ENCODE measurements around the gene PRKCA. TPM values are rescaled to one million over a fixed set of nuclear protein-coding genes. Genes with fewer than 3 reads are reported as not detected.

The PRKCA gene
- total RNA-seq, 2 donors from 2014 or later = 6.5 to 6.6 TPM

GRCh38 chr17:66435182-66435581 lies 132.8 kb downstream of the PRKCA start:
- intact Hi-C loops (cut with DNase I) = no loop called here
- WGBS, 2 donors = 88 to 95% methylated on average over 10 of the region's 10 CpGs
- ATAC-seq = no peak

GRCh38 chr17:66436631-66437030 lies 134.2 kb downstream of the PRKCA start:
- H3K4me1 ChIP-seq = no peaks in the 10 kb centered on the region
- no peaks in the 10 kb centered on the region for H3K36me3 ChIP-seq (replicated peaks in 1 of 2; ENCODE audit: insufficient read depth in 1 of 2, low read depth in 2 of 2)
- TF ChIP-seq POLR2A (IDR thresholded peaks at IDR 0.05) (no peak), CTCF (IDR thresholded peaks at IDR 0.05) (no peak)
- 85 to 89% methylated on average over 6 of the region's 6 CpGs for WGBS, 2 donors
- H3K9me3 ChIP-seq = no peaks in the 10 kb centered on the region
- ATAC-seq (no peak), DNase-seq (no peak)
- intact Hi-C loops (cut with DNase I) = no loop called here
- no peaks in the 10 kb centered on the region for H3K27me3 ChIP-seq
- H3K4me3 ChIP-seq = no peak overlapping the region
- no peak overlapping the region for H3K27ac ChIP-seq

More at GRCh38 chr17:66435182-66435581, 132.8 kb downstream of the PRKCA start:
- H3K36me3 ChIP-seq (replicated peaks in 1 of 2; ENCODE audit: insufficient read depth in 1 of 2, low read depth in 2 of 2) = no peaks in the 10 kb centered on the region
- H3K4me3 ChIP-seq = no peak overlapping the region
- DNase-seq = no peak
- TF ChIP-seq POLR2A (IDR thresholded peaks at IDR 0.05) = no peak
- H3K27me3 ChIP-seq = no peaks in the 10 kb centered on the region
- H3K27ac ChIP-seq = no peak overlapping the region
- no peaks in the 10 kb centered on the region for H3K9me3 ChIP-seq
- no peaks in the 10 kb centered on the region for H3K4me1 ChIP-seq

GRCh38 chr17:66437476-66438026 lies 135.1 kb downstream of the PRKCA start:
- Histone ChIP-seq H3K4me1 (no peaks in the 10 kb centered on the region), H3K27ac (no peak overlapping the region), H3K9me3 (no peaks in the 10 kb centered on the region), H3K27me3 (no peaks in the 10 kb centered on the region), H3K4me3 (no peak overlapping the region), H3K36me3 (replicated peaks in 1 of 2; ENCODE audit: insufficient read depth in 1 of 2, low read depth in 2 of 2) (no peaks in the 10 kb centered on the region)
- WGBS, 2 donors = 67 to 91% methylated on average over 5 of the region's 5 CpGs
- ATAC-seq = no peak
- intact Hi-C loops (cut with DNase I) = no loop called here
- TF ChIP-seq POLR2A (IDR thresholded peaks at IDR 0.05) (no peak), CTCF (IDR thresholded peaks at IDR 0.05) (no peak)
- no peak for DNase-seq

GRCh38 chr17:66438101-66438500 lies 135.7 kb downstream of the PRKCA start:
- intact Hi-C loops (cut with DNase I) = no loop called here
- WGBS, 2 donors = 79 to 93% methylated on average over 7 of the region's 7 CpGs
- H3K27ac ChIP-seq = no peak overlapping the region
- TF ChIP-seq CTCF (IDR thresholded peaks at IDR 0.05) = no peak
- H3K9me3 ChIP-seq = no peaks in the 10 kb centered on the region
- H3K4me1 ChIP-seq = no peaks in the 10 kb centered on the region
- ATAC-seq = no peak
- no peaks in the 10 kb centered on the region for H3K27me3 ChIP-seq
- DNase-seq = no peak
- H3K36me3 ChIP-seq (replicated peaks in 1 of 2; ENCODE audit: insufficient read depth in 1 of 2, low read depth in 2 of 2) = no peaks in the 10 kb centered on the region
- no peak overlapping the region for H3K4me3 ChIP-seq

GRCh38 chr17:66441101-66441661 lies 138.8 kb downstream of the PRKCA start:
- WGBS, 2 donors = 53 to 70% methylated on average over 11 of the region's 11 CpGs
- Histone ChIP-seq H3K4me3 (no peak overlapping the region), H3K9me3 (no peaks in the 10 kb centered on the region), H3K27ac (no peak overlapping the region), H3K36me3 (replicated peaks in 1 of 2; ENCODE audit: insufficient read depth in 1 of 2, low read depth in 2 of 2) (no peaks in the 10 kb centered on the region), H3K4me1 (no peaks in the 10 kb centered on the region), H3K27me3 (no peaks in the 10 kb centered on the region)
- DNase-seq = no peak
- intact Hi-C loops (cut with DNase I) = no loop called here
- no peak for ATAC-seq
- TF ChIP-seq POLR2A (IDR thresholded peaks at IDR 0.05) (no peak), CTCF (IDR thresholded peaks at IDR 0.05) (no peak)
